HG03097 (cell line): Measurements from ENCODE around the gene HOXD13.

ENCODE experiments used
- ATAC-seq: cut with Tn5 transposase; IDR thresholded peaks from one replicate; pipeline ENCODE4 v1.9.1; 2021; ENCODE audit not compliant: unreplicated experiment, low FRiP score

Gene HOXD13

DNA sequence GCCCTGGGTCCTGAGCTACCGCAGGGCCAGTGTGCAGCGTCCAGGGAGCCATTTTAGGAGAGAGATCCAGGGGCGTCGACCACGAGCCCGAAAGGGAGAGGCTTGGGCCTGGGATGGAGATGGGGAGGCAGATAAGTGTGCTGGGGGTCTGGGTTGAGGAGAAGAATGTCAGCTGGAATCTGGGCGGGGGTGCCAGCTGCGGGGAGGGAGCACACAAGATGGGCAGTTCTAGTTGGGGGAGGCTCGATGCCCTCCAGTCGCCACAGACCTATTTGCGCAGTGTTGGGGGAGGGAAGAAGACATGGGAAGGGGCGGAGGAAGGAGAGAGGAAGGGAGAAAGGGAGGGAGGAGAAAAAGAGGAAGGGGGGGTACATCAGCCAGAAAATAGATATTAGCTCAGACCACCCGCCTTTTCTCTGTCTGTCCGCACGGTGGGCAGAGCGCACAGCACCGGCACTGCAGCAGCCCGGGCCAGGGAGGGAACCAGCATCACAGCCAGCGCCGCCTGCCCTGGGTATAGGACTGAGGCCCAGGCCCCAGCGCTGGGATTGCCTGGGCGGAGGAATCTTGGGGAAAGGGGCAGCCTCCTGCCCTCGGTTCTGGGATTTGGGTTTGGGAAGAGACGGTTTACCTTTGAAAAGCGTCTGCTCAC, 12.7 kb downstream of the HOXD13 start:
- no peak for ATAC-seq

DNA sequence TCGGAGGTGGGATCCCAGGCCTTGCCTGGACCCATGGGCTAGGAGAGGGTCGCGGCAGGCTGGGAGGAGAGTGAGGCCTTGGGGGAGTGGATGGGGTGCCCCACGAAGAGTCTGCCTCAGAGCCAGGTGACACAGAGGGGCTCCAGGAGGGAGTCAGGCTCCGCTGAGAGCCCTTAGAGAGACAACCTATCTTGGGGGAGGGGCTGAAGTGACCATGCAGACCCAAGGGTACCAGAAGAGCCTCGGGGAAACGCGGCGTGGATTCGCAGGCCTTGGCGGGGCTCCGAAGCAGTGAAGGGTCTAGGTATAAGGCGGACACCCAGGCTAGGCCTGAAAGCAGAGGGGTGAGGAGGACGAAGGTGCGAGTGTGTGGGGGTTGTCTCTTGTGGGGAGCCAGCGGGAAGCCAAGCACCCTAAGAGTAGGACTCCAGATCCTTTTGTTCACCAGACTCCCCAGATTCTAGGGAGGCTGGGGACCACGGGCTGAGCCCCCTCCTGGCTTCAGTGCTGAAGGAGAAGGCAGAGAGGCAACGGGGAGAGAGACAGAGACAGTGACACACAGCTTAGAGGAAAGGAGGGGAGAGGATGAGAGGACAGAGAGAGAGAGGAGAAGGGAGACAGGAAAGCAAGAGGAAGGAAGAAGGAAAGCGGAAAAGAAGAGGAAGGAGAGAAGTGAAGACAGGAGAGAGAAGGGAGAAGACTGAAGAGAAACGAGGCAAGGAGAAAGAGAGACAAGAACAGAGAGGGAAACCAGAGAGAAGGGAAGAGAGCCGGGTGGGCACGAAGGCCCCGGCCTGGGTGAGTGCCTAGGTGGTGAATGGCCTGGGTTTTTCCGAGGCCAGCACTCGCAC, 13.4 kb downstream of the HOXD13 start:
- ATAC-seq: no peak

DNA sequence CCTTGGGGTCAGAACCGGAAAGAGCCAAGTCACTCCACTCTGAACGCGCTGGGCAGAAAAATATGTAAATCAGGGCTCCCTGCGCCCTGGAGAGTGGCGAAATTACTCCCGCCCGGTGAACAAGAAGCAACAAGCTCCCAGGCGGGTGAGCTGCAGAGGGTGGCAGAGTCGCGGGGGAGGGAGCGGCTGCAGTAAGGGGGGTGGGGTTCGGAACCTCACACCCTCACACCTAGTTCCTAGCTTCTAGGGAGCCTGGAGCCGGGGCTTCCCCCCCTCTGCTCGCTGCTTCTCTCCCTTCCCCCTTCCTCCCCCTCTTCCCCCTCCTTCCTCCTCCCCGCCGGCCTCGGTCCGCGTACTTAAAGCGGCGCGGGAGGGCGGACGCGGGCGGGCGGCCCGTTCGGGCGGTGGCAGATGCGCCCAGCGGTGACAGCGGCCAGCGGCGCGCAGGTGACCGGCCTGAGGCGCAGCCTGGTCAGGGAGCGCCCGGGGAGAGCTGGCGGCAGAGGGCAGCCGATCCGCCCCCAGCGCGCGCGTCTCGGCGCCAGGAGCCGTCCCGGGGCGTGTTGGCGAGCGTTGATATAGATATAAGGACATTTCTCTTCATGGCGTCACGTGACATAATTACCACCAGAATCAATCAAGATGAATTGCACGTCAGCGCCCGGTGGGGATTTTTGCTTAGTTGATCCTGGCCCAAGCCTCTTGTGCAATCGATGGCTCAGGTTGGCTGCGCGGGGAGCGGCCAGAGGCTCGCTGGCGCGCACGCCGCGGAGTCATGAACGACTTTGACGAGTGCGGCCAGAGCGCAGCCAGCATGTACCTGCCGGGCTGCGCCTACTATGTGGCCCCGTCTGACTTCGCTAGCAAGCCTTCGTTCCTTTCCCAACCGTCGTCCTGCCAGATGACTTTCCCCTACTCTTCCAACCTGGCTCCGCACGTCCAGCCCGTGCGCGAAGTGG, 14.3 kb downstream of the HOXD13 start, which contains the start of gene HOXD11:
TSS of gene HOXD11 (plus strand) at position 700 of the 959 bp plus-strand sequence. CDS start at position 776, 76 bp downstream.
- ATAC-seq: no peak

DNA sequence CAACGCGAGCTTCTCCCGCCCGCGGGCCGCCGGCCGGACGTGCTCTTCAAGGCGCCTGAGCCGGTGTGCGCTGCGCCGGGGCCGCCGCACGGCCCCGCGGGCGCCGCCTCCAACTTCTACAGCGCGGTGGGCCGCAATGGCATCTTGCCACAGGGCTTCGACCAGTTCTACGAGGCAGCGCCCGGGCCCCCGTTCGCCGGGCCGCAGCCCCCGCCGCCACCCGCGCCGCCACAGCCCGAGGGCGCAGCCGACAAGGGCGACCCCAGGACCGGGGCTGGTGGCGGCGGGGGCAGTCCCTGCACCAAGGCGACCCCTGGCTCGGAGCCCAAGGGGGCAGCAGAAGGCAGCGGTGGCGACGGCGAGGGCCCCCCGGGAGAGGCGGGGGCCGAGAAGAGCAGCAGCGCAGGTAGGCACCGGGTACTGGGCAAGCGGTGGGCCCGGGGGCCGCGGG, 15.2 kb downstream of the HOXD13 start:
- no peak for ATAC-seq

DNA sequence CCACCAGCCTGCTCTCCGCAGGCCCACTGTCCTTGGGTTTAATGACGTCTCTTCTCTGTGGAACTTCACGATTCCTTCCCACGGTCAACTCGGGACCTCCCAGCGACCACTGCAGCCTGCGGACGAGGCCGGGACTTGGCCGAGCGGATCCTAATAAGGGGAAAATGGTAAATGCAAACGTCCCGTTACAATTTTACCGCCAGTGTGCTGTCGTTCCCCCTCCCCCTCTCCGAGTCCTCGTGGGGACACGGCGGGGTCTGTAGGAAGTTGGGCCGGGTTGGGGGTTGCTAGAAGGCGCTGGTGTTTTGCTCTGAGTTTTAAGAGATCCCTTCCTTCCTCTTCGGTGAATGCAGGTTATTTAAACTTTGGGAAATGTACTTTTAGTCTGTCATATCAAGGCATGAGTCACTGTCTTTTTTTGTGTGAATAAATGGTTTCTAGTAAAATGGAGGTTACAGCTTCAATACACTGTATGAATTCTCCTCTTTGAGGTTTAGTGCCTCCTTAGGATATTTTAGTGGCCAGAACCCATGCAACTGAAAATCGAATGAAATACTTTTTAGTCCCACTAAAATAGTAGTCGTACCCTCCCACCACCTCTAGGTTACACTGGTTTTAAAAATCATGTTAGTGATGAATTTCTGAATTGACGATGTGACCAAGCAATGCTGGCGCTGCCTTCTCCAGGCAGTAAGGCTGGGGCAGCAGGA, 16.8 kb downstream of the HOXD13 start:
- no peak for ATAC-seq

DNA sequence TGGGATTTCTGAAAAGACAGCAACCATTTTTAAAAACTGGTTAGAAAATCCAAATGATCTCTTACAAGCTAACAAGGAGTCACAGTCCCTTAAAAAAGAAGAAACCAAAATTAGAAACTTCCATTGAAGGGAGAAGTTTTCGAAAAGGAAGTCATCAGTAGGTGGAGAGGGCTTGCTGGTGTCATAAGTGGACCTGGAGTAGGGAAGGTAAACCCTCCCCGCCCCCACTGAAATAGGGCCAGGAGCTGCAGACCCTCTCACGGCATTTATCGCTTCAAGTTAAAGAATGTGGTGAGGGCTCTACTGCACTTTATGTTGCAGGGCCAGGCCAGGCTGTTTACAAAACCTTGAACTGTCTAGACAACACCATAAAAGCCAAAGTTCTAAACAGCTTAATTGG, 17.4 kb downstream of the HOXD13 start:
- ATAC-seq: no peak

DNA sequence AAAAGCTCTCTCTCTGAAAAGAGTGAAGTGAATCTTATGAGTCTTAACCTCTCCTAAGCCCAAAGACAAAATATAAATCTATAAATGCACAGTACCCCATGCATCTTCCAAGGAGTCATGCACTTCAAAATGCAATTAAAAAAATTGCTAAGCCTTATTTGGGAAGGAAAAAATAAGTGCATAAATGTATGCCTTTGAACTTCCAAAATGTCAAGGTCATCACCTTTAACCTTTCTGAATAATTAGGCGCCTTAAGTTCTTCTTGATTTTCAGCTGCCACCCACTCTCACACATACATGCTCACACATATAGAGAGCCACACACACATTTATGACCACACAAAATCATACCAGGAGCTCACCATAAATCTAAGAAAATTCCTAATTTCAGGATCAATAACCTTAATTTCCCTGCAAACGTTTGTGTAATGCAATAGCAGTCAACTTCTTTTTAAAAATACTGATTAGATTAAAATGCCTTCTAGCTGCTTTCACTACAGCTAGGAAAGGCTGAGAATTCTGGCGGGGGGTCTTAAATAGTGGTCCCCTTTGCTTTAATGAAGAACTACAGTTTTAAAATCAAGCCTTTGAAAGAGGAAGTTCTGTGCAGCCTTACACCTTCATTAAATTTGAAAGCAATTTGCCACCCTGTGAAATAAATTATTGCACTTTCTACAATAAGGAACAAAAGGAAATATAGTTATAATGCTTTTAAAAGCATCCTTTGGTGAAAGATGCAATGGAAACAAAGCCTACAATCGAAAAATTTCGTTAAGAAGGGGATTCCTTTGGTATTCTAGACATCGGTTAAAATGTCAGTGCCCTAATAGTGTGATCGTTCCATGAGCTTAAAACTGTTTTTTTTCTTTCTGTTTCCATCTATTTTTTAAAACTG, 18.1 kb downstream of the HOXD13 start:
- ATAC-seq: no peak

DNA sequence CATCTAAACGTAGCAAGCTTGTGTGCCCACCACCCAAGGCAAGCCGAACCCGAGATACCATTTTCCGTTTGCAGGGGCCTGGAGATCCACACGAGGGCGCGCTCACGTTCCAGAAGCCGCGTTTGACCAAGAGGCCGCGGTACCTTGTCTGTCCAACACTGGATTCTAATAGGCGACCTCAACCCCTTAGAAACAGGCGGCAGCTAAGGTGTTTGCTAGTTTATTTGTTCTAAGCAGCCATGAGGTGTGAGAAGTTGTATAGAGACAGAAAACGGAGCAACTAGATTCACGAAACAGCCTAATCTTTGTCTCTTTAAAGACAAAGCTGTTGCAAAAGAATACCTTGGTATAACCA, 18.8 kb downstream of the HOXD13 start:
- no peak for ATAC-seq

DNA sequence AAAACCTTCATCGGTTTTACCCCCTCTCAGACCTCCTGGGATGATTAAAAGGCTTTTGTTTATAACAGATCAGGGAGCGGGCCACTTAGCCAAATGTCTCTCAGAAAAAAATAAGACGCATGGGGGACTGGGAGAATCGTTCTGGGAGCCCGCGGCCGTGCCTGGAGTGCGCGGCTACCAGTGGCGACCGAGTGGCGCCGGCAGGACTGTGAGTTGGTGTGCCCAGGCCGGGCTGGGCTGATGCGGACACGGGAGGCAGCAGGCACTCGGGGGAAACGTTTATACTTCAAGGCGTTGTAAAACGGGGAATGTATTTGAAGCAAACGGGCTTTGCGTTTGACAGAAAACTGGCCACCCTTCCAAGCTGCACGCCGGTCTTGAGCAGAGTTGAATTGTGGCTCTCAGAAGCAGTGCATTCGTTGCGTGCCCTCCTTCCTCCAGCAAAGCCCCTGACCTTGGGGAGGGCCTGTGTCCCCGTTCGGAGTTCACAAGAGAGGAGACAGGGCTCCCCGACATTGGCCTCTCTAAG, 19.4 kb downstream of the HOXD13 start:
- no peak for ATAC-seq

DNA sequence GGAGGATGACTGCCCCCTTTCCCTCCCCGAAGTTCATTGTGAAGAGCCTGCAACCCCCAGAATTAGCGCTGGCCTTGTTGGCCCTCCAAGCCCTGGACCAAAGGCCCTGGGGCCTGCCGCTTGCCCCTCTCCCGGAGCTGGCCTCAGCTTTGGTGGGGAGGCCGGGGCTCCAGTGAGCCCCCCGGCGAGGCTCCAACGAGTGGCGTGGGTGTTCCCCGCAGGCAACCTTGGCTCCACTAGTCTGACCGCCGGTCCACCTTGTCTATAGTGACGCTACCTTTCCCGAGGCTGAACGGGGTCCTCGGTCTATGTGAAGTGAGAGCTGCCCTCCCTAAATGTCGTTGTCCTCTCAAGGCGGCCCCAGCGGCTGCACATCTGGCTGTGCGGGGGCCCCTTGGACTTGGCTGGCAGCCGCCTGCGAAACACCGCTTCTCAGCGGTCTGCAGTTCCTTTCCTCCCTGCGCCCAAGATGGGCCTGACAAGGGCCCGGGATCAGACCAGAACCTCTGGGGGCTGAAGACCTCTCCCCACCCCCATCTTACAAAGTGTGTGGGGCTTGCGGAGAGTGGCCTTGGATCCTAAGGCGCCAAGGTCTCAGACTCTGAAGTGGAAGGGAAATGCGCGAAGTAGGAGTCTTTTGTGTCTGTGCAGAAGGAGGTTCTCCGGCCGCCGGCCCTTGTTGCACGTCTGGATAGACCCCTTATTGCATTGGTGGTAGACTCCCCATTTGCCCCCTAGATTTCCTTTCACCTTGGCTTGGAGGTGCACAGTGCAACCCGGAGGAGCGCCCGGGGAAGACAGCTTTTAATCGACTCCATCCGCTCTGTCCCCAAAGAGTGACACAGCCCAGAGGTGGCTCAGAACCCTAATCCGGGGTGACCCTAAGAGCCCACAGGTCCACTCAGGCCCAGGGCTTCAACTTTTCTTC, 20.1 kb downstream of the HOXD13 start:
- ATAC-seq: no peak

DNA sequence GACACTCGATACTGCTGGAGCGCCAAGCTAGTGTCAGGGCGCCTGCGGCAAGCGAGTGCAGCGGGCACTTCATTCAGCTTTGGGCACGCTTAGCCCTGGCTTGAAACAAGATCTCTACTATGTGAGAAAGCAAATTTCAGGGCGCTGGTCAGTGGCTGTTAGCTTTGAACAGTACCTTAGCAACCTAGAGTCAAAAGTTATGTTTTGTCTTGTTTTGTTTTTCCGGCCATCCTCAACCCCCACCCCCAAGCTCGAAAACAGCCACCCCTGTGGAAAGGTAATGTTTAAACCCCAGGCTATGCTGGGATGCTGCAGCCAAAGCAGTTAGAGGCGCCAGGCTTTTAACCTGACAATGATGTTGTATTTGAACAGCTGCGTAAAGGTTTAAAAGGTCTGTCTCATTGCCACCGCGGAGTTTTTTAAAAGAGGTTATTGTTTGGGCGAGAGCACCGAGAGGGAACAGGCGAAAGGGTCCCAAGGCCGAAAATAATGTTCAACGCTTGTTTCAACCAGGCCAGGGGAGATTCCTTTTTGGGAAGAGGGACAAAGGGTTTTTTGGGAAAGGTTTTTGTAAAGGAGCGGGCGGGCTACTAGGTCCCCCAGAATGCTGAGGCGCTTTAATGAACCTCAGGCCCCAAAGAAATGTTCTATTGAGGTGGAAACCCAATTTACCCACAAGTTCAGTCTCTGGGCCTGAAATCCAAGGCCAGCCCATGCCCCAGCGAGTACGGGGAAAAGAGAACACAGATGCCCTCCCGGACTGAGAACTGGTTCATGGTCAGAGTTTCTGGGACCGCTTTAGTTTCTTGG, 21.8 kb downstream of the HOXD13 start:
- no peak for ATAC-seq

DNA sequence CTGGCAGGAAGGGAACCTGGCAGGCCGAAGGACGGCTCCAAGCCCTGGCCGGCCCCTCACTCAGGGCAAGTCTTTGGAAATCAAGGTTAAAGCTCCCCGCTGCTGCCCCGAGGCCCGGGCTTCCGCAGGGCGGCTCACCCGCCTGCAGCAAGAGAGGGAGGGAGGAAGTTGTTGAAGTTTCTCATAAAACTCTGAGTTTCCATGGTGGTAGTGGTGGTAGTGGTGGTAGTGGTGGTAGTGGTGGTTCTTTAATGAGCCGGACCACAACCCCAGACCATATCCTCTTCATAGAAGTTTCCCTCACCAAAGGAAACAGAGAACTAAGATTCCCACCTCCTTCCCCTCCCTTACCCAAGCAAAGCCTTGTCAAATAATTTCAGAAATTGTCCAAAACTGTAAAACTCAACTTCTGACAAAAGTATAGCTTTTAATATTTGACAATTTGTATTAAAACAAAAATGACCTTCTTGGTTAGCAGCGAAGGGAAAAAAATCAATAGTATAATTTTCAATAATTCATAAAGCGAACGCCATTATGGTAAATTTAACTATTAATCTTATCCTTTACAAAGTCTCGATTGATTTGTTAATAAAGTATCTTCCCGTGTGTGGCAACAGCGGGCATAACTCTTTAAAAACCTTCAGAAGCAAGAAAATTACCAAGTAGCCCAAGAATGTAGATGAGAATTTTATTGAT, 22.6 kb downstream of the HOXD13 start:
- ATAC-seq: no peak

DNA sequence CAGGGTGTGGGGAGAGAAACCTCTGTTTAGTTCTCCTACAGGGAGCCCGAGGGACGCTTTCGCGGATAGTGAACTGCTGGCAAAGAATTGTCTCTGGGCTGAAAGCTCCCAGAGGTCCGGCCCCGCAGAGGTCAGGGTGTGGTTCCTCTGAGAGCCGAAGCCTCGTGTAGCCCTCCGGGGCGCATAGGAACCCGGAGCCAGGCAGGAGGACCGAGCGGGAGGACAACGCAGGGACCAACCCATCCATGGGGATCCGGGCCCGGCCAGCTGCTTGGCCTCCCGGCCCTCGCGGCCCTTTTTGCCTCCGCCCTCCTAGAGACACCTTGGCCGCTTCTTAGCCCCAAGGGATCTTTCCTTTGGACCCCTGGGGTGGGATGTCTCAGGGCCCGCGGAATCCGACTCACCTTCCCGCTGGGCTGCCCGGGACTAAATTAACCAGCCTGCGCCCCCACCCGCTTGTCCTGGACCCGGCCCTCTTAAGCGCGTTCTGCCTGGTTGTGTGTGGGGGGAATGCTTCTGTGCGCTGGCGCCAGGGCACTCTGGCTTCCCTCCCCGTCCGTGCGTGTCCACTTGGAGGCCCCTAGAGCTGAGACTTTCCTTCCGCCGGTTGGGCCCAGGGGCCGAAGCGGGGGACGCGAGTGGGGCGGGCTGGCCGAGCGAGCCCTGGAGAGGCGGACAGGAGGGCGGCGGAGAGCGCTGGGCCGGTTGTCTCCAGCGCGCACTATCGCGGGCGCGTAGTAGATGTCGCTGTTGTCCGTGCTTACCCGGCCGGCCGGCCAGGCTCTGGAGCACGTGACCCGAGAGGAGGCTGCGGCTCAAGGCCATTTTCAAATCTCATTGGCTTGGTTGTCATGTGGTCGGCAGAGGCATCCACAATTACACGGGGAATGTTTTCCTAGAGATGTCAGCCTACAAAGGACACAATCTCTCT, 23.6 kb downstream of the HOXD13 start, which contains the start of gene HOXD10:
TSS of gene HOXD10 (plus strand) at position 896 of the 931 bp plus-strand sequence. CDS start 56 bp downstream, outside the sequence.
- ATAC-seq: no peak

DNA sequence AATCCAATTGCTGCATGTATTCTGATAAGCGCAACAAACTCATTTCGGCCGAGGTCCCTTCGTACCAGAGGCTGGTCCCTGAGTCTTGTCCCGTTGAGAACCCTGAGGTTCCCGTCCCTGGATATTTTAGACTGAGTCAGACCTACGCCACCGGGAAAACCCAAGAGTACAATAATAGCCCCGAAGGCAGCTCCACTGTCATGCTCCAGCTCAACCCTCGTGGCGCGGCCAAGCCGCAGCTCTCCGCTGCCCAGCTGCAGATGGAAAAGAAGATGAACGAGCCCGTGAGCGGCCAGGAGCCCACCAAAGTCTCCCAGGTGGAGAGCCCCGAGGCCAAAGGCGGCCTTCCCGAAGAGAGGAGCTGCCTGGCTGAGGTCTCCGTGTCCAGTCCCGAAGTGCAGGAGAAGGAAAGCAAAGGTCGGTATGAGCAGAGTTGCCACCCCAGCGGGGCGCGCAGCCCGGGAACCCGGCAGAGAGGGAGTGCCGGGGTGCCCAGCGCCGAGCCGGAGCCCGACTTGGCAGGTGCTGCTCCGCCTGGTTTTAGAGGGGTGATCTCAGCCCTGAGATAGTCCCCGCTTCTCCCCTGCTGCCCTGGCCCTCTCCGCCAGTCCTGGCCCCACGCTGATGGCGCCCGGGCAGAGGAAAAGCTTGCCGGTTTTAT, 24.8 kb downstream of the HOXD13 start:
- no peak for ATAC-seq

DNA sequence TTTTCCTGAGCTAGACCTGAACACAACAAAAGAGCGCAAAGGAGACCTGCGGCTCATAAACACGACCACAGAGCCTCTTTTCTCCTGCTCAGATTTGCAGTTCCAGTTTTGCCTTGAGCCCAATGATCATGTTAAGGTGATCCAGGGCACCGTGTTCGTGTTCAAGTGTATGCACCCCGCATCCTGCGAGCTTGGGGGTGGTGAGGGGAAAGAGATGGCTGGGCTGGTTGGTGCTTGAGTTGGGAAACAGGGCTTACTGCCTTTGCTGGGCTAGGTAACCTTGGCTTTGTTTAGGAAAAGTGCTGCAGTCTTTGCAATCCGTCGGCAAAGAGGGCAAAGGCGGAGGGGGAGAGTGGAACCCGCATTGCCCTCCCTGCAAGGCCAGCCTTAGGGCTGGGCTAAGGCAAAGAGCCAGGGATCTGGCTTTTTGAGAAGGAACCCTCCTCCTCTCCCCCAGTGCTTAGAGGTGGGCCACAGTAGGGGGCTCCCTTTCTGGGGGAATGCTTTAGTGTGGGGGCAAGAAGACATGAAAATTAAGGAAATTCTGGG, 25.4 kb downstream of the HOXD13 start:
- ATAC-seq: no peak
